ENCODE measurements around the gene KCNQ2. TPM values are rescaled to one million over a fixed set of nuclear protein-coding genes. Genes with fewer than 3 reads are reported as not detected.

KCNQ2 gene
- total RNA-seq, 2 experiments from 2014 or later, result not detected

- no peaks in the 10 kb centered on the region for H3K36me3 Mint-ChIP-seq (ENCODE audit: low read depth)
- ChIA-PET CTCF (no interaction called here), POLR2A (no interaction called here)
- intact Hi-C loops (cut with micrococcal nuclease), result no loop called here
- no peak overlapping the region for H3K4me3 Mint-ChIP-seq
- no peak for TF ChIP-seq CTCF (IDR thresholded peaks at IDR 0.05)
- peaks cover 2% of the 10 kb centered on the region for H3K27me3 Mint-ChIP-seq
- H3K9me3 Mint-ChIP-seq, result no peaks in the 10 kb centered on the region
- ATAC-seq (no peak), DNase-seq (no peak)
- H3K27ac Mint-ChIP-seq, result no peak overlapping the region
- peaks cover 3% of the 10 kb centered on the region for H3K4me1 Mint-ChIP-seq (ENCODE audit: low read depth)
Observed at GRCh38 chr20:63407928-63408683, 64.3 kb downstream of the KCNQ2 start.

GRCh38 chr20:63406617-63407245, 65.7 kb downstream of the KCNQ2 start:
- POLR2A ChIA-PET, result interaction anchor here (1.0 kb wide), 1 partner anchor 170 kb away, joined by 3 read pairs; no protein-coding TSS in a partner anchor
- Mint-ChIP-seq H3K9me3 (no peaks in the 10 kb centered on the region), H3K27ac (no peak overlapping the region), H3K4me1 (ENCODE audit: low read depth) (peaks cover 2% of the 10 kb centered on the region), H3K4me3 (no peak overlapping the region), H3K27me3 (no peaks in the 10 kb centered on the region), H3K36me3 (ENCODE audit: low read depth) (no peaks in the 10 kb centered on the region)
- no peak for TF ChIP-seq CTCF (IDR thresholded peaks at IDR 0.05)
- no peak for ATAC-seq
- CTCF ChIA-PET, result no interaction called here
- intact Hi-C loops (cut with micrococcal nuclease), result no loop called here
- DNase-seq, result no peak

GRCh38 chr20:63406011-63406410, 66.4 kb downstream of the KCNQ2 start:
- no peak for TF ChIP-seq CTCF (IDR thresholded peaks at IDR 0.05)
- Mint-ChIP-seq H3K27ac (no peak overlapping the region), H3K4me1 (ENCODE audit: low read depth) (no peaks in the 10 kb centered on the region), H3K36me3 (ENCODE audit: low read depth) (no peaks in the 10 kb centered on the region), H3K9me3 (no peaks in the 10 kb centered on the region), H3K4me3 (no peak overlapping the region), H3K27me3 (no peaks in the 10 kb centered on the region)
- CTCF ChIA-PET, result no interaction called here
- DNase-seq (no peak), ATAC-seq (no peak)
- intact Hi-C loops (cut with micrococcal nuclease), result no loop called here
- POLR2A ChIA-PET, result no interaction called here

- intact Hi-C loops (cut with micrococcal nuclease), result no loop called here
- Mint-ChIP-seq H3K4me3 (no peak overlapping the region), H3K4me1 (ENCODE audit: low read depth) (no peaks in the 10 kb centered on the region), H3K27ac (no peak overlapping the region), H3K36me3 (ENCODE audit: low read depth) (no peaks in the 10 kb centered on the region), H3K27me3 (no peaks in the 10 kb centered on the region), H3K9me3 (no peaks in the 10 kb centered on the region)
- TF ChIP-seq CTCF (IDR thresholded peaks at IDR 0.05), result no peak
- POLR2A ChIA-PET, result no interaction called here
- no peak for ATAC-seq
- CTCF ChIA-PET, result no interaction called here
- DNase-seq, result no peak
Observed at GRCh38 chr20:63405102-63405730, 67.2 kb downstream of the KCNQ2 start.

Measured in activated CD8-positive, alpha-beta T cell treated with anti-CD3 and anti-CD28 coated beads for 36 hours (primary cell).